ENCODE data around the gene ATP2B1. TPM values are rescaled to one million over a fixed set of nuclear protein-coding genes. Genes with fewer than 3 reads are reported as not detected.

Gene ATP2B1
- total RNA-seq, 4 donors from 2014 or later = 16.7 to 172 (median 48.6) TPM

GRCh38 chr12:89636776-89637160, 71.9 kb downstream of the ATP2B1 start:
- H3K36me3 ChIP-seq = no peaks in the 10 kb centered on the region
- intact Hi-C loops (cut with DNase I; ENCODE audit: low total_unique reads) = no loop called here
- H3K4me3 ChIP-seq = no peak overlapping the region
- H3K4me1 ChIP-seq = no peaks in the 10 kb centered on the region
- no peaks in the 10 kb centered on the region for H3K27me3 ChIP-seq
- DNase-seq = no peak
- TF ChIP-seq POLR2A (IDR thresholded peaks at IDR 0.05) = no peak
- TF ChIP-seq, protein P1, sequence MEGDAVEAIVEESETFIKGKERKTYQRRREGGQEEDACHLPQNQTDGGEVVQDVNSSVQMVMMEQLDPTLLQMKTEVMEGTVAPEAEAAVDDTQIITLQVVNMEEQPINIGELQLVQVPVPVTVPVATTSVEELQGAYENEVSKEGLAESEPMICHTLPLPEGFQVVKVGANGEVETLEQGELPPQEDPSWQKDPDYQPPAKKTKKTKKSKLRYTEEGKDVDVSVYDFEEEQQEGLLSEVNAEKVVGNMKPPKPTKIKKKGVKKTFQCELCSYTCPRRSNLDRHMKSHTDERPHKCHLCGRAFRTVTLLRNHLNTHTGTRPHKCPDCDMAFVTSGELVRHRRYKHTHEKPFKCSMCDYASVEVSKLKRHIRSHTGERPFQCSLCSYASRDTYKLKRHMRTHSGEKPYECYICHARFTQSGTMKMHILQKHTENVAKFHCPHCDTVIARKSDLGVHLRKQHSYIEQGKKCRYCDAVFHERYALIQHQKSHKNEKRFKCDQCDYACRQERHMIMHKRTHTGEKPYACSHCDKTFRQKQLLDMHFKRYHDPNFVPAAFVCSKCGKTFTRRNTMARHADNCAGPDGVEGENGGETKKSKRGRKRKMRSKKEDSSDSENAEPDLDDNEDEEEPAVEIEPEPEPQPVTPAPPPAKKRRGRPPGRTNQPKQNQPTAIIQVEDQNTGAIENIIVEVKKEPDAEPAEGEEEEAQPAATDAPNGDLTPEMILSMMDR (IDR thresholded peaks at IDR 0.05) = no peak
- H3K9me3 ChIP-seq = no peaks in the 10 kb centered on the region
- H3K27ac ChIP-seq = no peak overlapping the region

DNA sequence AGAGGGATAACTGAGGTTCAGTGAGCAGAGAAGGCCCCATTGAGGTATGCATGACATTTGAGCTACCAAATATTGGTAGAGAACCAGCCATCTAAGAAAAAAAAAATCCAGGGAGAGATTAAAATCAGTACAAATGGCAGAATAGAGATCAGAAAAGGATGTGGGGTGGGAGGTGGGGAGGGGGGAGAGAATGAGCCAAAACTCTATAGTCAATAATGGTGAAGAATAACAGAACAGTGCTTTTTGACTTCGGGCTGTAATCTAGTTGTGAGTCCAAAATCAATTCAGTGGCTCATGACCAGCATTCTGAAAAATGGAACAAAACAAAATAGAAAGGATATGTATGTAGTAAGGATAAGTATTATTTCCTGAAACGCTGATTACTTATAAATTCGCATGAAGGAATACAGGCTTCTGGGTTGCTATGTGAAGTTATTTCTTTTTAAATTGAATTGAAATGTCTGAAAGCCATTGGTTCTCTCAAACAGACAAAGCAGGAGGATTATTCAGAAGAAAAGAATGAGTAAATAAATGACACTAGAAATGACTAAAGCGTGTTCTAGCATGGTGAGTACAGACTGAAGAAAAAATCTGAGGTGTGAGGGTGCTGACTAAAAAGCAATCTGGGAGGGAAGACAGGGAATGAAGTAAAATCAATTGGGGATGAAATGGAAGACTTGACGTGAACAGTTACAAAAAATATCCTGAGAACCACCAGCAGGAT, 72.4 kb downstream of the ATP2B1 start:
- TF ChIP-seq POLR2A (IDR thresholded peaks at IDR 0.05) = no peak
- Histone ChIP-seq H3K27ac (no peak overlapping the region), H3K4me3 (no peak overlapping the region), H3K36me3 (no peaks in the 10 kb centered on the region), H3K9me3 (no peaks in the 10 kb centered on the region), H3K27me3 (no peaks in the 10 kb centered on the region), H3K4me1 (no peaks in the 10 kb centered on the region)
- no peak for DNase-seq
- intact Hi-C loops (cut with DNase I; ENCODE audit: low total_unique reads) = no loop called here

GRCh38 chr12:89634508-89634907, 74.1 kb downstream of the ATP2B1 start:
- H3K27ac ChIP-seq = no peak overlapping the region
- H3K36me3 ChIP-seq = no peaks in the 10 kb centered on the region
- H3K9me3 ChIP-seq = no peaks in the 10 kb centered on the region
- no peaks in the 10 kb centered on the region for H3K4me1 ChIP-seq
- H3K4me3 ChIP-seq = no peak overlapping the region
- TF ChIP-seq, protein P1 (IDR thresholded peaks at IDR 0.05) = no peak
- TF ChIP-seq POLR2A (IDR thresholded peaks at IDR 0.05) = no peak
- DNase-seq = no peak
- H3K27me3 ChIP-seq = no peaks in the 10 kb centered on the region
- intact Hi-C loops (cut with DNase I; ENCODE audit: low total_unique reads) = no loop called here

DNA sequence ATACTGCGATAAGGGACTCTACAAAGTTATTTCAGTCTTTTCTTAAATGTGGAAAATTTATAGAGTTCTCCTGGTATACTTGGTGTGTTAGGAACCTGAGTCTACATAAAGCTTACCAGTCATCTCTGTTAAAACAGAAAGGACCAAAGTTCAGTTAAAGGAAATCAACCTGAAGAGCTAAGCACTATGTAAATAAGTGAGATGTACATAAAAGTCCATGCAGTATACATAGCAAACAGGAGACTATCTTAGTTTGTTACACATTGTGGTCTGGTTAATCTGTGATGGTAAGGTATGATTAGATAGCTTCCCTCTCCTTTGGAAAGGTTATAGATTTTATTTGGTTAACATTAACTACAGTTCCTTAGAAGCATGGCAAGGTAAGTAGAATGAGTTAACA, 75.9 kb downstream of the ATP2B1 start:
- H3K27me3 ChIP-seq = no peaks in the 10 kb centered on the region
- DNase-seq = no peak
- no peaks in the 10 kb centered on the region for H3K4me1 ChIP-seq
- no peak overlapping the region for H3K27ac ChIP-seq
- H3K4me3 ChIP-seq = no peak overlapping the region
- TF ChIP-seq POLR2A (IDR thresholded peaks at IDR 0.05) = no peak
- TF ChIP-seq, protein P1 (IDR thresholded peaks at IDR 0.05) = no peak
- H3K36me3 ChIP-seq = no peaks in the 10 kb centered on the region
- intact Hi-C loops (cut with DNase I; ENCODE audit: low total_unique reads) = no loop called here
- H3K9me3 ChIP-seq = no peaks in the 10 kb centered on the region

DNA sequence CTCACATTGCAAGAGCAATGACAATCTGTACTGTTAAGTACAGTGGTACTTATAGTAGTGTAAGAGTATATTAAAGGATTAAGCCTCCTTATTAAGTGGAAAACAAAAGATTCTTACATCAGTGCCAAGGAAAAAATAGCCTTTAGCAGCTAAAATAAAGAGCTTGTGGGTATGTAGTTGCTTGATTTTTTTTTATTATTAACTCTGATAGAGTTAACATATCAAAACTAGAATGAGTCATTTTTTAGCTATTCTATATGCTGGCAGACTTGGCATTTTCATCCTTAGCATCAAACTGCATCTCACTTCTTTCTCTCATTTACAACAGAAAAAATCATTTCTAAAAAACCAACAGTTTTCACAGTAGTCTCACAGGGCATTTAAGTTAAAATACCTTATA, 86.5 kb downstream of the ATP2B1 start:
- H3K27ac ChIP-seq = no peak overlapping the region
- TF ChIP-seq, protein P1 (IDR thresholded peaks at IDR 0.05) = no peak
- no peak for TF ChIP-seq POLR2A (IDR thresholded peaks at IDR 0.05)
- H3K27me3 ChIP-seq = no peaks in the 10 kb centered on the region
- DNase-seq = no peak
- intact Hi-C loops (cut with DNase I; ENCODE audit: low total_unique reads) = no loop called here
- H3K4me3 ChIP-seq = no peak overlapping the region
- H3K9me3 ChIP-seq = no peaks in the 10 kb centered on the region
- no peaks in the 10 kb centered on the region for H3K36me3 ChIP-seq
- H3K4me1 ChIP-seq = no peaks in the 10 kb centered on the region

Data from uterus (tissue), 4 donors.